HEK293 (cell line): Measurements from ENCODE around the gene STRA6.

Experiments used
- CTCF ChIA-PET: fragments of 350-600 bp; formaldehyde crosslinking; extraction: SDS; loops from one replicate; lab custom pipeline; 2021; ENCODE audit warnings: antibody characterized with exemption; lab: Yijun Ruan, JAX
- POLR2A ChIA-PET: fragments of 300-600 bp; formaldehyde crosslinking; extraction: SDS; loops from one replicate; lab custom pipeline; 2020; ENCODE audit warnings: antibody characterized with exemption, inconsistent platforms; lab: Yijun Ruan, JAX
- H3K27ac ChIP-seq: fragments of 200-500 bp; sonication (Bioruptor generic); 2 replicates; pipeline ENCODE4 v1.5.1; 2014; ENCODE audit warnings: low read depth, low read length, control low read depth, inconsistent platforms; ENCODE audit errors: extremely low read depth
- H3K36me3 ChIP-seq, 2 experiments: fragments of 200-500 bp in 1 of 2; sonication (Bioruptor generic) in 1 of 2; 1 replicate in 1 of 2; 2 replicates in 1 of 2; pipeline ENCODE4 v1.5.1; 2014 to 2017; ENCODE audit warnings: inconsistent platforms in 2 of 2, low read length in 2 of 2; ENCODE audit not compliant: control insufficient read depth in 2 of 2, insufficient read depth in 1 of 2
- H3K4me1 ChIP-seq: fragments of 200-500 bp; sonication (Bioruptor generic); 2 replicates; pipeline ENCODE4 v1.5.1; 2014; ENCODE audit warnings: mild to moderate bottlenecking, low read length, inconsistent platforms; ENCODE audit not compliant: control insufficient read depth, insufficient read depth
- H3K4me3 ChIP-seq: 2 replicates; pipeline ENCODE4 v1.5.1; 2011; ENCODE audit warnings: low read depth, mild to moderate bottlenecking, control low read depth, low read length, moderate library complexity
- H3K9me3 ChIP-seq: fragments of 200-500 bp; sonication (Bioruptor generic); 2 replicates; pipeline ENCODE4 v1.5.1; 2014; ENCODE audit warnings: low read depth, low read length, inconsistent platforms; ENCODE audit not compliant: control insufficient read depth, insufficient read depth
- BCL6B ChIP-seq: fragments of 450-650 bp; formaldehyde crosslinking; IDR thresholded peaks from 2 replicates; pipeline ENCODE4 v1.5.1; 2017; ENCODE audit warnings: missing biosample characterization, missing genetic modification characterization
- KLF17 ChIP-seq: fragments of 450-650 bp; formaldehyde crosslinking; IDR thresholded peaks from 2 replicates; pipeline ENCODE4 v1.5.1; 2016; ENCODE audit warnings: missing biosample characterization, missing genetic modification characterization
- MZF1 ChIP-seq: fragments of 450-650 bp; formaldehyde crosslinking; IDR thresholded peaks from 2 replicates; pipeline ENCODE4 v1.5.1; 2017; ENCODE audit warnings: missing biosample characterization, missing genetic modification characterization, borderline replicate concordance
- SP2 ChIP-seq: fragments of 450-650 bp; formaldehyde crosslinking; IDR thresholded peaks from 2 replicates; pipeline ENCODE4 v1.5.1; 2016; ENCODE audit warnings: missing biosample characterization, missing genetic modification characterization
- ZBTB8A ChIP-seq: fragments of 450-650 bp; formaldehyde crosslinking; IDR thresholded peaks from 2 replicates; pipeline ENCODE4 v1.5.1; 2016; ENCODE audit warnings: missing biosample characterization, missing genetic modification characterization
- ZFP69B ChIP-seq: fragments of 450-650 bp; formaldehyde crosslinking; IDR thresholded peaks from 2 replicates; pipeline ENCODE4 v1.5.1; 2016; ENCODE audit warnings: missing biosample characterization, missing genetic modification characterization
- ZIC2 ChIP-seq: fragments of 450-650 bp; formaldehyde crosslinking; IDR thresholded peaks from 2 replicates; pipeline ENCODE4 v1.5.1; 2016; ENCODE audit warnings: missing biosample characterization, missing genetic modification characterization
- ZNF16 ChIP-seq: fragments of 450-650 bp; formaldehyde crosslinking; IDR thresholded peaks from 2 replicates; pipeline ENCODE4 v1.5.1; 2016; ENCODE audit warnings: low read depth, missing biosample characterization, missing genetic modification characterization
- ZNF223 ChIP-seq: fragments of 450-650 bp; formaldehyde crosslinking; IDR thresholded peaks from 2 replicates; pipeline ENCODE4 v1.5.1; 2016; ENCODE audit warnings: missing biosample characterization, missing genetic modification characterization
- ZNF292 ChIP-seq: fragments of 450-650 bp; formaldehyde crosslinking; IDR thresholded peaks from 2 replicates; pipeline ENCODE4 v1.5.1; 2016; ENCODE audit warnings: low read depth, missing biosample characterization, missing genetic modification characterization, borderline replicate concordance
- ZNF302 ChIP-seq: fragments of 450-650 bp; formaldehyde crosslinking; IDR thresholded peaks from 2 replicates; pipeline ENCODE4 v1.5.1; 2016; ENCODE audit warnings: missing biosample characterization, missing genetic modification characterization, low read depth
- ZNF610 ChIP-seq: fragments of 450-650 bp; formaldehyde crosslinking; IDR thresholded peaks from 2 replicates; pipeline ENCODE4 v1.5.1; 2016; ENCODE audit warnings: missing biosample characterization, missing genetic modification characterization, borderline replicate concordance
- ZNF664 ChIP-seq: fragments of 450-650 bp; formaldehyde crosslinking; IDR thresholded peaks from 2 replicates; pipeline ENCODE4 v1.5.1; 2016; ENCODE audit warnings: missing biosample characterization, missing genetic modification characterization
- ZNF701 ChIP-seq: fragments of 450-650 bp; formaldehyde crosslinking; IDR thresholded peaks from 2 replicates; pipeline ENCODE4 v1.5.1; 2016; ENCODE audit warnings: missing biosample characterization, missing genetic modification characterization
- TF ChIP-seq, protein P1 (sequence below): fragments of 450-650 bp; formaldehyde crosslinking; IDR thresholded peaks from 2 replicates; pipeline ENCODE4 v1.5.1; 2016; ENCODE audit warnings: missing biosample characterization, missing genetic modification characterization
- TF ChIP-seq, protein P2 (sequence below): fragments of 450-650 bp; formaldehyde crosslinking; IDR thresholded peaks from 2 replicates; pipeline ENCODE4 v1.5.1; 2016; ENCODE audit warnings: missing biosample characterization, missing genetic modification characterization
- TF ChIP-seq, protein P3 (sequence below): fragments of 450-650 bp; formaldehyde crosslinking; IDR thresholded peaks from 2 replicates; pipeline ENCODE4 v1.5.1; 2016; ENCODE audit warnings: missing biosample characterization, missing genetic modification characterization

Gene STRA6

DNA sequence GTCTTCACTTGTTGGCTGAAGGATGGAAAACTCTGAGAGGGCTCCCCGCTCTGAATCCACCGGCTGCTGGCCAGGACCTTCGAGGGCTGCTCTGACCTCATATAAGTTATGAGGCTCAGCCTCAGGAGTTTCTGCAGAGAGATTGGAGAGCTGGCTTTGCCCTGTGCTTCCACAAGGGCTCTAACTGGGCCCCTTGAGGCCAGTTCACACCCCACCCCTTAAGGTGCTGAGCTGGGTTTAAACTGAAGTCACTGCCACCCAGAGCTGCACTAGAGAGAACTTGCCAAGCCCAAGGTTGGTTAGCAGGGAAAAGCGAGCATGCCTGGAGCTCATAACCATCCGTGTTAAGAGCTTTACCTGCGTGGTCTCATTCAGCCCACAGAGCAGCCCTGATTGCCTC is 30.8 kb upstream of the STRA6 start:
- ChIA-PET POLR2A (interaction anchor here (1.1 to 1.2 kb wide), 2 partner anchors 9 to 12 kb away, joined by 3 to 4 read pairs; no protein-coding TSS in a partner anchor), CTCF (interaction anchor here (0.8 to 1.5 kb wide), 4 partner anchors 10 to 269 kb away, joined by 3 to 5 read pairs (median 4); no protein-coding TSS in a partner anchor)
- Histone ChIP-seq H3K36me3 (no peaks in the 10 kb centered on the region), H3K27ac (no peak overlapping the region), H3K4me3 (no peak overlapping the region), H3K4me1 (peaks cover 7% of the 10 kb centered on the region), H3K9me3 (no peaks in the 10 kb centered on the region)
- TF ChIP-seq, protein P1, sequence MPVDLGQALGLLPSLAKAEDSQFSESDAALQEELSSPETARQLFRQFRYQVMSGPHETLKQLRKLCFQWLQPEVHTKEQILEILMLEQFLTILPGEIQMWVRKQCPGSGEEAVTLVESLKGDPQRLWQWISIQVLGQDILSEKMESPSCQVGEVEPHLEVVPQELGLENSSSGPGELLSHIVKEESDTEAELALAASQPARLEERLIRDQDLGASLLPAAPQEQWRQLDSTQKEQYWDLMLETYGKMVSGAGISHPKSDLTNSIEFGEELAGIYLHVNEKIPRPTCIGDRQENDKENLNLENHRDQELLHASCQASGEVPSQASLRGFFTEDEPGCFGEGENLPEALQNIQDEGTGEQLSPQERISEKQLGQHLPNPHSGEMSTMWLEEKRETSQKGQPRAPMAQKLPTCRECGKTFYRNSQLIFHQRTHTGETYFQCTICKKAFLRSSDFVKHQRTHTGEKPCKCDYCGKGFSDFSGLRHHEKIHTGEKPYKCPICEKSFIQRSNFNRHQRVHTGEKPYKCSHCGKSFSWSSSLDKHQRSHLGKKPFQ (tag by site-specific recombination), result peak; percentile 65
- no peak for TF ChIP-seq ZNF223

- no peak overlapping the region for H3K27ac ChIP-seq
- ChIA-PET POLR2A (no interaction called here), CTCF (no interaction called here)
- no peaks in the 10 kb centered on the region for H3K9me3 ChIP-seq
- H3K4me1 ChIP-seq, result peaks cover 13% of the 10 kb centered on the region
- no peak for TF ChIP-seq ZNF664 (tag by site-specific recombination)
- no peak for TF ChIP-seq SP2 (tag by site-specific recombination)
- TF ChIP-seq KLF17 (tag by site-specific recombination), result no peak
- TF ChIP-seq BCL6B (tag by site-specific recombination), result no peak
- TF ChIP-seq ZBTB8A (tag by site-specific recombination), result no peak
- no peak for TF ChIP-seq ZNF292
- no peak for TF ChIP-seq ZNF302 (tag by site-specific recombination)
- no peak for TF ChIP-seq ZNF16 (tag by site-specific recombination)
- TF ChIP-seq ZFP69B (tag by site-specific recombination), result no peak
- no peak for TF ChIP-seq ZNF701 (tag by site-specific recombination)
- TF ChIP-seq, protein P2, sequence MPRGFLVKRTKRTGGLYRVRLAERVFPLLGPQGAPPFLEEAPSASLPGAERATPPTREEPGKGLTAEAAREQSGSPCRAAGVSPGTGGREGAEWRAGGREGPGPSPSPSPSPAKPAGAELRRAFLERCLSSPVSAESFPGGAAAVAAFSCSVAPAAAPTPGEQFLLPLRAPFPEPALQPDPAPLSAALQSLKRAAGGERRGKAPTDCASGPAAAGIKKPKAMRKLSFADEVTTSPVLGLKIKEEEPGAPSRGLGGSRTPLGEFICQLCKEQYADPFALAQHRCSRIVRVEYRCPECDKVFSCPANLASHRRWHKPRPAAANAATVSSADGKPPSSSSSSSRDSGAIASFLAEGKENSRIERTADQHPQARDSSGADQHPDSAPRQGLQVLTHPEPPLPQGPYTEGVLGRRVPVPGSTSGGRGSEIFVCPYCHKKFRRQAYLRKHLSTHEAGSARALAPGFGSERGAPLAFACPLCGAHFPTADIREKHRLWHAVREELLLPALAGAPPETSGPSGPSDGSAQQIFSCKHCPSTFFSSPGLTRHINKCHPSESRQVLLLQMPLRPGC, result no peak
- TF ChIP-seq MZF1 (tag by site-specific recombination), result no peak
- no peak for TF ChIP-seq ZIC2 (tag by site-specific recombination)
- TF ChIP-seq, protein P3, sequence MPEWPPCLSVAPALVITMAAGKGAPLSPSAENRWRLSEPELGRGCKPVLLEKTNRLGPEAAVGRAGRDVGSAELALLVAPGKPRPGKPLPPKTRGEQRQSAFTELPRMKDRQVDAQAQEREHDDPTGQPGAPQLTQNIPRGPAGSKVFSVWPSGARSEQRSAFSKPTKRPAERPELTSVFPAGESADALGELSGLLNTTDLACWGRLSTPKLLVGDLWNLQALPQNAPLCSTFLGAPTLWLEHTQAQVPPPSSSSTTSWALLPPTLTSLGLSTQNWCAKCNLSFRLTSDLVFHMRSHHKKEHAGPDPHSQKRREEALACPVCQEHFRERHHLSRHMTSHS (tag by site-specific recombination), result no peak
- TF ChIP-seq ZNF610, result no peak
- H3K4me3 ChIP-seq, result no peak overlapping the region
- H3K36me3 ChIP-seq, result no peaks in the 10 kb centered on the region
Observed at GRCh38 chr15:74231475-74231874, 28.9 kb upstream of the STRA6 start.
